ENCODE measurements around the gene MLLT3.

MLLT3 gene

DNA sequence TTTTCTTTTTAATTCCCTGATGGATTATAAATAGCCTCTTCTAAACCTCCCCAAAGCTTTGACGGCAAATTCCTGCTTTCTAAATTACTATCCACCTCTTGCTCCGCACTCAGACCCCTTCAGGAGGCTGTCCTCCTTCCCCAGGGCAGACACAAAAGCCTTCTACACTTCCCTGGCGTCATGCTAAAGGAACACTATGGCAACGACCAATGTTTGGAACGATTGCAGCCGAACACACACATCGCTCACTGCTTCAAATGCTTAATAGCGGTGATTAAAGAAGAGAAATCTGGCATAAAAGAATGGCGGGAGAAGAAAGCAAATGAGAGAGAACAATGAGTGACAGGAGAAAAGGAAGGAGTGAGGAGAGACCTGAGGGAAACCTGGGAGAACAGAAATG is 297.3 kb downstream of the MLLT3 start:
- no peak for DNase-seq

DNA sequence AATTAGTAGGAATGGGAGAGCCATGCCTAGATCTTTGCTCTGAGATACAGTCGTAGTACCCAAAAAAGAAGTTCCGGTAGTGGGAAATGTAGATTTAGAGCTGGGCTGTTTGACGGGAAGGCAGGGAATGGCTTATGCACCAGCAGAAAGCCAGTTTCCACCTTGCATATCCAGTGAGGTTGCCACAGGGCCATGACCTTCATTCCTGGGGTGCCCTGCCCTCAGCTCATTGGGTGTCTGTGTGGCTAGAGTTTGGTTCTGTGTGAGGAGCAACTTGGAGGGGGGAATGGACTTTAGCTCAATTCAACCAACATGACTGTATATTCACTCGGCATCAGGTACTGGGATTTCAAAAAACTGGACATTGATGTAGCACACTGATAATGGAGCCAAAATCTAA is 300.1 kb downstream of the MLLT3 start:
- no peak for DNase-seq

DNA sequence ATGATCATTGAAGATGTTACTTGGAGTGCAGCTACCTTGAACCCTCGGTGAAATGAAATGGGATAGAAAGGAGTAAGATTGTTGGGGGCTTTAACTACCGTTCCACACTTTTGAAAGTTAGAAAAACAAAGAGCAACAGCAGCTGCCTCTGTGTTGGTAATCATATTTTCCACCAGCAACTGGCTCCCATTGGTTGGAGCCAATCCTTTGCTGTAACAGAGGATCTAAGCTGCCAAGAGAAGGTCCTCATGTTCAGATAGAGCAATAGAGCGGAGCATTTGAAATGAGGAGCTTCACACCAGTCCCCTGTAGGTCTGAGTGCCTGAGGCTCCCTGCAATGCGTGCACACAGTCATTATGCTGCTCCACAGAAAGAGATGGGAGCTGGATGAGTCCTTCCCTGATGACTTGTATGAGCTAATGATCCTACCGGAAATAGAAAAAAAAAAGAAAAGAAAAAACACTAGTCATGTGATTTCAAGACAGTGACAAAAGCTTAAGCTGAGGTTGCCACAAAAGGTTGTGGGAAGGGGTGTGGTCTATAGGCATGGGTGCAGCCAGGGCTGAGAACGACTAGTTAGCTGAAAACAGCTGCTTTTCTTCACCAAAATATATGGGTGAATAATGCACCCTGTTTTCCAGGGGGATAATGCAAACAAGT is 300.7 kb downstream of the MLLT3 start:
- no peak for DNase-seq

DNA sequence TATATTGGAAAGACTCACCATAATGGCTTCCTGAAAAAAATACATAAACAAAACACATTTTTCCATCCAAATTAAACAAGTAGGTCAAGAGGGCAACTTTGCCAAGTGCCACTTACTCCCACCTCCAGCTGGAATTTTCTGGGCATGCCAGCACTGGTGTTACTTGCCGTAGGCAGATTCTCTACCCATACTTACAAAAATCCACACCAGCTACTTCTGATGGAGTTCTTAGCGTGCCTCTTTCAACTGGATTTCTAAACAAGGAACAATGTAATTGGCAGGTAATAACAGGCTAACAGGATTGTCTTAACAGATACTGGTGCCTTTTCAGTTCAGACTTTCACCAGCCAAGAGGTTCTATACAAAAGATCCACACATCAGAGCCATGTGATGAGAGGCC is 301.4 kb downstream of the MLLT3 start:
- DNase-seq: no peak

DNA sequence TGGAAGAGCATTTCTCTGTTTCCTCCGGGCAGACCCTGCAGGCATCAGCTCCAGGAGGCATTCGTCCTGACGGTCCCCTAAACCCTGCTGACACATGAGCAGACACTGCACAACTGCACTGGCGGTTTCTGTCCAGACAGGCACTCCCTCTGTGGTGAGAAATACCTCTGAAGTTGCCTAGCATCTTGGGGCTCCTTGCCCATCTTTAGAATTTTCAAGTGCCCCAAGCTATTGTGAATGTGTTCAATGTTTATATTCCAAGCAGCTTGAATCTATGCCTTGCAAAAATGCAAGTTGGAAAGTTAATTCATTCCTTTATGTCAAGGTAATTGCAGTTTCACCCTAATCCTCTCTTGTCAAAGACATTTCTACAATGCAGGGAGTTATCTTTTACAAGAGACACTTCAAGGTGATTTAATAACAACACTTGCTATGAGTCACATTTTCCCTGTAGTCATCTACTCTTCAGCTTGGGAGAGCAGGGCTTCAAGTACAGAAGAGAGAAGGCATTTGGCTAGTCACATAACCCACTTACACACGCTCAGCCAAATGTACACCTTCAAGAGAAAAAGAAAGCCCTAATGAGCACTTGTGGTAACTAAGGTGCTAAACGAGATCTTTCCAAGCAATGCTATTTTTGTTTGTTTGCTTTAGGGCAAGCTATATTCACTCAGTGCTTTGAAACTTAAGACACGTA is 302.5 kb downstream of the MLLT3 start:
- DNase-seq: no peak

DNA sequence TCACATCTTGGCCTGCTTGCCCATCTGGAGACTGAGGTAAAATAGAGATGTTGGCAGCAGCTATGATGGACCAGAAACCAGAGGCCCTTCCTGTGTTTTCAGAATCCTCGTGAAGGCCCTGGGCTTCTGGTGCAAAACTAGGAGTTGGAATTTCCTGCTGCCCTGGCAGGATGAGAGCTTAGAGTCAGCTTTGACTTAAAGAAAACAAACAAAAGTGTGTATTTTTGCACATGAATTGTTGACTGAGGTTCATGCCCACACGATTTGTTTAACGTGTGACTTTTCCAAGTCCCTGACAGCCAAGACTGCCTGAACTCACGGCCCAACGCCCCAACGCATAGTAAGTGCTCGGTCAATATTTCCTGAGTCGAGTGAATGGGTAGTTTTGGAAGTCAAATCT is 303.1 kb downstream of the MLLT3 start:
- DNase-seq: no peak

DNA sequence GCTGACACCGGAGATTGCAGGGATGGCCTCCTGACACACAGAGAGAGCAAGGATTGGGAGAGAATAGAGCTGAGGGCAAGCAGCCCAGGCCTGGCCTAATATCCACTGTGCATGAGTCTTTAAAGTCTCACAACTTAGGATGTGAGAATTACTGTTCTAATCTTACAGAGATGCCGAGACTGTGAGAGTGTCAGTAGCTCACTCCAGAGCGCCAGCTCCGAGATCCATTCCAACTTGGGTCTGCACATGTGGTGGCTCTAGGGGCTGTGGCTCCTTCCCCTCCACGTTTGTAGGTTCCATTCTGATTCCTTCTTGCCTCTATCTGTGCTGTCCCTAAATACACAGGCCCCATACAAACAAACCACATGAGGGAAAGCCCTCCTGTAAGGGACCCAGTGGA is 304.6 kb downstream of the MLLT3 start:
- DNase-seq: no peak

DNA sequence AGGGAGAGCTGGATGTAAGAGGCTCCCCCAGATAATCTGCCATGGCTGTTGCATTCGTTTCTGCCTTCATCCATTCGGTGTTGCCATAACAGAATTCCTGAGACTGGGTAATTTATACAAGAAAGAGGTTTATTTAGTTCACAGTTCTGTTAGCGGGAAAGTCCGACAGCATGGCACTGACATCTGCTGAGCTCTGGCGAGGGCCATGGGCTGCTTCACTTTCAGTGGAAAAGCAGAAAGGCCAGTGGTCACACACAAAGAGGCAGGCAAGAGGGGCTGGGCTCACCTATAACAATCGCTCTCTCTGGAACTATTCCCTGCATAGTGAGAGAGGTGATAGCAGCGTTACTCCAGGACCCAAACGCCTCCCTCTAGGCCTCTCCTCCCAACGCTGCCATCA is 305.9 kb downstream of the MLLT3 start:
- no peak for DNase-seq

DNA sequence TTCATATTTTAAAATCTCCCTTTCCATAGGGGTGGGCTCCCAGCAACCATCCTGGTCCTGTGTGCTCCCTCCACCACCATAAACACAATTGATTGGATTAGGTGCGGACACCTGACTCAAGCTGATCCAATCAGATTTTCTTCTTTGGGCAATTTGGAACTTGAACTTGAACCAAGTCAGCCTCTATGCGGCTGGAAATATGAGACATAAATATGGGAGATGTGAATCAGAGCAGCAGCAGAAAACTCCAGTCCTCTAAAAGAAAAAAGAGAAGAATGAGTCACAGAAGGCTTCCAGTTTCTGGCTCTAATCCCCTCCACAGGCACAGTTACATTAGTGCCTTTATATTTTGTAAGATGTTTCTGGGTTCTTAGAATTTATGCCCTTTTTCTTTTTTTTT is 306.6 kb downstream of the MLLT3 start:
- DNase-seq: no peak

DNA sequence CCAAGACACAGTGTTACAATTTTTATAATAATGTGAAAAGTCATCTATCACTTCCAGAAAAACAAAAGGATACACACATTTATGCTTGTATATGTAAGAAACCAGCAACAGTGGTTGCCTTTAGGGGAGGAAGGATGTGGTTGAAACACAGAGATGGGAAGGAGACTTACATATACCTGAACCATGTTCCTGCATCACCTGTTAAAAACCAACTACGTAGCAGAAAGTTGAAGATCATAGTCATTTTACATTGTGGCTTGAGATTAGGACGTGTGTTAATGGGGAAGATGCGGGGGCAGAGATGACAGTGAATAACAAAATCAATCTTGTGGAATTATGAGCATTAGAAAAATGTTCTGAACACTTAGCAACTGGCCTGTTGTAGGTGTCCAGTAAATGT is 307.3 kb downstream of the MLLT3 start:
- no peak for DNase-seq

DNA sequence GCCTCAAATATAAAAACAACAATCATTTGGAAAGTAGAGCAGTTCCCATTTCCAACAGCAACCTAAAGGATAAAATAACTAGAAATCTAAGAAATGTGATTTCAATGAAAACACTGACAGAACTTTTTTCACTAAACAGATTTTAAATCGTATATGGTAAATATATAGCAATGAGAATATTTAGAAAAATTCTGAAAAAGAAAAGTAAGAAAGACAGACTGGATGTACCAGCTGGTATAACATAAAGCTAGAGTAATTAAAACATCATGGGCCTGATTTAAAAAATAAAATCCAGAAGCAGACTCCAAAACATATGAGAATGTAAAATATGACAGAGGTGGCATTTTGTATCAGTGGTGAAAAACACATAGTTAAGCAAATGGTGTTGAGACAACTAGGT is 308.9 kb downstream of the MLLT3 start:
- no peak for DNase-seq

DNA sequence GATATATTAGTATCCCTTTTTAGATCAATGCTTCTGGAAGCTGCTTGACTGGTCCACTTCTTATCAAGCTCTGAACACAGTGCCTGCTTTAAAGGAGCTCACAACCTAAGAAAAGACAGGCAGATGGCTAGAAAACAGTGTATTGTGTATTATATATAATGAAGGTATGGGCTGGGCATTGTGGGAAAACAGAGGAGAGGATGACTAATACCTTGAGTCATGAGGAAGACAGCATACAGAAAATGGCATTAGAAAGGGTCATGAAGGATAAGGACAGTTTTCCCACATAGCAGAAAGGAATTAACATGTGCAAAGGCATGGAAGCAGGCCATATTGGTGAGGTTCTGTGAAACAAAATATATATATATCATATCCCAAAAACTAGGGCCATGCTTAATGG is 309.6 kb downstream of the MLLT3 start:
- DNase-seq: no peak

DNA sequence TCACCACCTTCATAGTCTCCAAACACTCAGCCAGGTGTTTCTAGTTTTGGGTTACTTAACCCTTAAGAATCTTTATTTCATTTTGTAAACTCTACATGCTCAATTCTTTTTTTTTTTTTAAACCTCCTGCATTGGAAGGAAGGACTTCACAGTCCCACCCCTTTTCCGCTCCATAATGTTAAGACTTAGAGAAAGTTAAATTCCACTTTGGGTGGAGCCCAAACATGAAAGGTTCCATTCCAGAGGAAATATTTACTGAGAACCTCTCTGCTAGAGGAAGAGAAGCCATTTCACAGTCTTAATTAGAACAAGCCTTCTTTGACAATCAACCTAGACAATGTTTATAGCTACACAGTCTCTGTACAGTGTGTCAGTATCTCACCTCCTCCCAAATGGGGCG is 312.3 kb downstream of the MLLT3 start:
- DNase-seq: no peak

DNA sequence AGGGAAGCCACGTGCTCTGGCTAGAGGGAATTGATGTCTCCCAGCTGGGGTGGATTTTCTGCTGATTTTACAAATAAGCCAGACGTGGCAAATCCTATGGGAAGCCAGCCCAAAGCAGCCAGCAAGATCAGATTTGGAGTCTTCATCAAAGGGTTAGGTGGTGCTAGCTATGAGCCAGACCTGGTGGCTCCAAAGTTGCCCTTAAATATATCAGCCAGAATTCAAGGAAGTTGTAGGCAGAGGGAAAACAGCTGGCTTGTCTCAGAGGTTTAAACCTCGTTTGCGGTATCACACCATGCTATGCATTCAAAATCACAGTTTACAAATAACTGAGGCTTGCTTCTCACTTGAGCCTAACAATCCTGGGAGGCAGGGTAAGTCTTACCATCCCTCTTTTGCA is 313.2 kb downstream of the MLLT3 start:
- DNase-seq: no peak

DNA sequence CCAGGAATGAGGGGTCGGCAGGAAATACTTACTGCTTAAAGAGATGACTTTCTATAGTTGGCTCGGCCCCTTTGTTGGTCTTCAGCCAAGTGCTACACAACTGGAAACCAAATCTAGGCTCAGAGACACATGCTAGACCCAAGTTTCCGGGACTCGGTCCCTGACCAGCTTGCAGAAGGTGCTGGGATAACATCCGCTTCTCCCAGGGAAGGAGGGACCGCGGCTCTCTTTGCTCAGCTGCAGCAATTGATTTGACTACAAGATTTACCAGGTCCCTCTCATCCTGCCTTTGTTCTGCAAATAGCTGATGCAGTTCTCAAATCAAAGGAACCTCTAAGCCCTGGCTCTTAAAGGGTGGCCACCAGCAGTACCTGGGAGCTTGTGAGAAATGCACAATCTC is 314.7 kb downstream of the MLLT3 start:
- no peak for DNase-seq

DNA sequence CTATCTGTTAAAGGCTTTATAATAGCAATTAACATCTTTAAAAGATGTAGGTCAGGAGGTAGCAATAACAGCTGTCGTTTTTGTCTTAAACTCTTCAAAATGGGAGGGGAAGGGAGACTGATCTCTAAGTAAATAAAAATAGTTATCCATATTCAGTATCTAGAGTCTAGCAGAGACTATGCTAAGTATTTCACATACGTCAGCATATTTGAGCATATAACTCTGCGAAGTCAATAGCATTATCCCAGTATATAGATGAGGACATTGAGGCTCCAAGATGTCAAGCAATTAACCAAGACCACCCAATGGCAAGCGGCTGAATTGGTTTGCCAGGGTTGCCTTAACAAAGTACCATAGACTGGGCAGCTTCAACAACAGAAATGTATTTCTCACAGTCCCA is 316.8 kb downstream of the MLLT3 start:
- no peak for DNase-seq

DNA sequence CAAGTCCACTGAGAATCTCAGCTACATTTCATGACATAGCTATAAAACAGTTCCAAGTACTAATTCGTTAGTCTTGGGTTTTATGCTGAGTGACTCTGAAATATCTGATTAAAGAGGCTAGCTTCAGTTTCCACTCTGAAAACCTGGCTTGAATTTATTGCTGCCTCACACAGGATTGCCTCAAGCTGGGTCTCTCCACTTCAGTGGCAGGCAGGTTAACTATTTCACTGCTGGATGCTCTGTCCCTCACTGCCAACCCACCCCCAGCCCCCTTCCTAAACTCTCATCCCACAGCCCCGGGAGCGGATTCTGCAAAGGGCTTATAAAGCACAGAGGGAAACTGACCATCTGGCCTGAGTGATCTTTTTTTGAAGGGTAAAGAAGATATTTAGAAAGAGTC is 318.3 kb downstream of the MLLT3 start:
- DNase-seq: no peak

DNA sequence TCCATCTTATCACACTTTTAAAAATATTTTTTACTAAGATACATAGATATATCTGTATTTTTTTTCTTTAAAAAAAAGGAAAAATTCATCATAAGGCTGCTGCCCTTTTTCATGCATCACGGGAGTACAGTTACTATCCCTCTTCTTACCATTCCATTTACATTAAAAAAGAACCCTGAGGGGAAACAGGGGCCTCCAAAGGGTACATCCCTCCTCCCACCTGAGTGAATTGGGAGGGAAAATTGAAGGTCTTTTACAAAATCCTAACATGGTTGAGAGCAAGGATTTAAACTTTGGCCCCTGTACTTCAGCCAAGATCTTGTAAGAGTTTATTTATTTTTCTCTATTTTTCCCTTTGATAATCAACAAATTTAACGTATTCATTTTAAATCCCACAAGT is 319.2 kb downstream of the MLLT3 start:
- DNase-seq: no peak

DNA sequence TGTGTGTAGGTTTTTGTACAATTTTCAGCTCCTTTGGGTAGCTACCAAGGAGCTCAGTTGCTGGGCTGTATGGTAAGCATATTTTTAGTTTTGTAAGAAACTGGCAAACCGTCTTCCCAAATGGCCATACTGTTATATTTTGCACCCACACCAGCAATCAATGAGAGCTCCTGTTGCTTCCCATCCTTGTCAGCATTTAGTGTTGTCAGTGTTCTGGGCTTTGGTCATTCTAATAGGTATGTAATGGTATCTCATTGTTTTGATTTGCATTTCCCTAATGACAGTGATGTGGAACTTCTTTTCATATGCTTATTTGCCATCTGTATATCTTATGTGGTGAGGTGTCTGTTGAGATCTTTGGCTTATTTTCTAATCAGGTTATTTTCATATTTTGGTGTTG is 320.1 kb downstream of the MLLT3 start:
- no peak for DNase-seq

DNA sequence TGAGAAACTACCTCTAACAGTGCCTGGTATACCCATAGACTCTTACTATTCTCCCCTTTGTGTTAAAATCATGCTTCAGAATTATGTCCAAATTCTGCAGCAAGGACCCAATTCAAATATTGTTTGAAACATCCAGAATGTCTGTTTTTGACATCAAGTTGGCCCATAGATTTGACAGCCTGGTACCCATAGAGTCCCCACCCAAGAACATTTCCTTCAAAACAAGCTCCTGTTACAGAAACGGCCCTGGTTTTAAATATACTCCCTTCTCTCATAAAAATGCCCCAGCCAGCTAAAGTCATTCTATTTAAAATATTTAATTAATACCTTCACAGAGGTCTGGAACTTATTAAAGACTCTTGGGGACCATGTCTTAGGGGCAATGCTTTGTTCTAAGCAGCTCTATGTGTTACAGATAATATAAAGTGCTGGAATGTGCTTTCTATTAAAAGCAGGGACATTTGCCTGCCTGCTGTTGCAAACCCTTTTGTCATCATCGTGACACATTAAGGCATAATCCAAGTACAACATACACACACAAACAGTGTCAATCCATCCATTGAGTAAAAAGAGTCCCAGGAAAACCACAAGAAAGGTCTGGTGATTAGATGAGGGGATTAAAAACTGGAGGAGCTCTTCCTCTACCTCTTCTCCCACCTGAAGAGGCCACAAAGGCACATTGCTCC is 321.7 kb downstream of the MLLT3 start:
- no peak for DNase-seq

DNA sequence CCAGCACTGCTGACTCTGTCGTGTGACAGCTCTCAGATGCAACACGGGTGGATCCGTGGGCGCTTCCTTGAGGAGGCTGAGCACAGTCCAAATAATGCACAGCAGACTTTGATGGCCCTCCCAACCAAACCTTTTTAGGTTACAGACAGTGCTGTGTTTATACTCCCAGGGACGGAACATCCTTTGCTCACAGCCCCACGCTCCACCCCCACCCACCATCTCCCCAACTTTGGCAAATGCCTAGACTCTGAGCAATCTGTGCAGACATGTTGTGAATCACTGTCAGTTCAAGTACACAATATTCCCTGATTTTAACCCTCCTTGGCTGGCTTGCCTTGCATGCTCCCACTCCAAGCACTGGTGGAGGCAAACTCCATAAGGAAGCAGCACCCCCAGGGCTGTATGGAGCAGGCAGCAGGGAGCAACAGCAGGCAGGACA is 324.6 kb downstream of the MLLT3 start:
- DNase-seq: no peak

DNA sequence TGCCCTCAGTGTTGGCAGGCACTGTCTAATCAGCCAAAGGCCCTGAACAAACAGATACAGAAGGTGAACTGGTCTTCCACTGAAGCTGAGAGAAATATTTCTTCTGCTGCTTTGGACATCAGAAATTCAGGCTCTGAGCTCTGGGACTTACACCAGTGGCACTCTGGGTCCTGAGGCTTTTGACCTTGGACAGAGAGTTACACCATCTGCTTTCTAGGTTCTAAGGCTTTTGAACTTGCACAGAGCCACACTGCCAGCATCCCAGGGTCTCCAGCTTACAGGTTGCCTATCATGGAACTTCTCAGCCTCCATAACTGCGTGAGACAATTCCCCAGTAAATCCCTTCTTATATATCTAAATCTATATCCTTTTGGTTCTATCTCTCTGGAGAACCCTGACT is 326.7 kb downstream of the MLLT3 start:
- DNase-seq: no peak

DNA sequence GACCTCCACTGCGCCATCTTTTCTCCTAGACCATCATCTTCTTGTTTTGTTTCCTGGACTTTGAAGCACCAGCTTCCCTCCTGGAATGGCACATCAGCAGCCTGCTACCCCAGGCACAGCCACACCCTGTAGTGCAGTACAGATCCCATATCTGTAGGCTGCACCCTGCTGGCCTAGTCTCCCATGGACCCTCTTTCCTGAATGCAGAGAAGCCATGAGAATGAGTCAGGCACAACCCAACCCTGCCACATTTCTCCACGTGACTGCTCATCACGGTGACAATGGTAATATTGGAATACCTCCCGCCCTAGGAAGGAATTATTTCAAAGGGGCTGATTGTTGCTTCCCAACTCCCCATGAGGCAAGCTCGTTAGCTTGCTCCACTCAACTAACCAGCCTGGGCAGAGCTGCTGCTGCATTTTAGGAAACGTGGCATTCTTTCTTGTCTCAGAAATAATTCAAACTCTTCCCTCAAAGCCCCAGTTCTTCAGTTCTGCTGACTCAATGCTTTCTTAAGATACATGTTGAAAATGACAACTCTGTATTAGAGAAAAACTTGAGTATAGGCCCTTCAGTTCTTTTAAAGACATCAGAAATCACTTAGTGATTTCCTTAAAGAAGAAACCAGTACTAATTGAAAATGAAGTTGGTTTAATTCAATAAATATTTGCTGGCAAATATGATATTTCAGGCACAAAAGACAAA is 328.1 kb downstream of the MLLT3 start:
- DNase-seq: no peak

DNA sequence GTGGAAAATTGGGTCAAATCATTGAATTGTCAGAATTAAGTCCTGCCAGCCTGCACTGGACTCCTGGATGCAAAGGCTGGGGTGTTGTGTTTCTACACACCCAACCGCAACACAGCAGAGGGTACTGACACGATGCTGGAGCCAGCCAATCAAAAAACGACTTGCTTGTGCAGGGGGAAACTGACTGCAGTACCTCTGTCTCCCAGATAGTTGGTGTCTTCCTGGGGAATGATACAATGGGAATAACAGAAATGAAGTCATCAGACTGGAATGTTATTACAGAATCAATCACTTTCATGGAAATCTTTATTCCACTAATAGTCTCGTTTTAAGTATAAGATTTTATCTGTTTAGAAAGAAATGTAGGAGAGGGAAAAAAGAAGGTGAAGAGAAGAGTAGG is 330.3 kb downstream of the MLLT3 start:
- DNase-seq: no peak
